Cerebellar nuclear complex (tissue), 1 donor: ENCODE data around the gene MSANTD3.
"Not testable (repeated sequence)": the region's sequence is repeated elsewhere in the genome, so short reads cannot be mapped to it uniquely, and the experiment has no call there.

Experiments
- DNase-seq, 2 experiments: peaks; one replicate each; lab custom pipeline; 2025; lab: John Stamatoyannopoulos, UW

MSANTD3 gene

DNA sequence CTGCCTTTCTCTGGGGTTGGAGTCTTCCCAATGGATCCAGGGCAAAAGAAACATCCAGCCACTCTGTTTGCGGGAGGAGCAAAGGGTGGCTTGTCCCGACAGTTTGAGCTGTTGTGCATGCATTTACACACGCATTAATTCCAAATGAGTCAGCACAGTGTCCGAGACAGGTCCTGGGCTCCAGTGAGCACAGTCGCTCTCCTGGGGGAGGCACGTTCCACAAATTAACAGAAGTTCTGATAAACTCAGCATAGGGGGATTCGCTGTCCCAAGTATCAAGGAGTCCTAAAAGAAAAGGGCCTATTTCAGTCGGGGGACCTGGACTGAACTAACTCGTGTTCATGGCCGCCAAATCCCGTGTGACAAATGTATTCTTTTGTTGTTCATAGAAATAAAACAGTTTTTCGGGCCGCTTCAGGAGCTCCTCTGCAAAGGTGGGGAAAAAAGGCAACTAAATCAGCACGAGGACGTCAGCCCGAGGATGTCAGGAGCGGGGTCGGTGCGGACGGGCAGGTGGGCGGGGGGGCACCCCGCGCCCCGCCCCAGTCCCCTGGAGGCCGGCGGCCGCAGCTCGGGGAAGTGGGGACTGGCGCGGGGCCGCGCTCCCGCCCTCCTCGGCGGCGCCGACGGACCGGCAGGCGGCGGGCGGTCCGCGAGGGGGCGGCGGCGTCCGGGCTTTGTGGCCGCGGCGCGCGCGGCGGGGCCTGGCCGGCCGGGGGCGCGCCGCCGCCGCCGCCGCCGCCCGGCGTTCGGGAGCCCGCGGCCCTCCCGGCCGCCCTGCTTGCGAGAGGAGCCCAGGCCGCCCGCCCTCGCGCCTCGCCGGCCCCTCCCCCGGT lies at the start of gene MSANTD3:
MSANTD3 (plus strand) TSS at position 614 of the 836 bp plus-strand sequence. CDS start 14,796 bp downstream, outside the sequence.
- DNase-seq, result no peak

DNA sequence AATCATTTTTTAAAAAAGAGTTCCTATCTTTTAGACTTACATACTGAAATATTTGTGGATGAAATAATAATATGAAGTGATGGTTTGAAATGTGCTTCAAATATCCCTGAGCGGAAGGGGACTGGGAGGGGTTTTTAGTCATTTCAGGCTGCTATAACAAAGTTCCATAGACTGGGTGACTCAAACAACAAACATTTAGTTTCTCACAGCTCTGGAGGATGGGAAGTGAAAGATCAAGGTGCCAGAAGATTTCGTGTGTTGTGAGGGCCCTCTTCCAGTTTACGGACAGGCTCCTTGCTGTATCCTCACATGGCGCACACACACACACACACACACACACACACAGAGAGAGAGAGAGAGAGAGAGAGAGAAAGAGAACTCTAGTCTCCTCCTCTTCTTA lies 47.1 kb upstream of the MSANTD3 start:
- no peak for DNase-seq

DNA sequence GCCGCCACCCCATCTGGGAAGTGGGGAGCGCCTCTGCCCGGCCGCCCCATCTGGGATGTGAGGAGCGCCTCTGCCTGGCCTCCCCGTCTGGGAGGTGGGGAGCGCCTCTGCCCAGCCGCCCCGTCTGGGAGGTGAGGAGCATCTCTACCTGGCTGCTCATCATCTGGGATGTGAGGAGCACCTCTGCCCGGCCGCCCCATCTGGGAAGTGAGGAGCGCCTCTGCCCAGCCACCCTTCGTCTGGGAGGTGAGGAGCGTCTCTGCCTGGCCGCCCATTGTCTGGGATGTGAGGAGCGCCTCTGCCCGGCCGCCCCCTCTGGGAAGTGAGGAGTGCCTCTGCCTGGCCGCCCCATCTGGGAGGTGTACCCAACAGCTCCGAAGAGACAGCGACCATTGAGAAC lies 34.0 kb upstream of the MSANTD3 start:
- DNase-seq, result not testable (repeated sequence)

- no peak for DNase-seq
Measured at GRCh38 chr9:100394032-100394695, 32.8 kb upstream of the MSANTD3 start.

GRCh38 chr9:100394816-100395215 lies 32.1 kb upstream of the MSANTD3 start:
- DNase-seq, result no peak

GRCh38 chr9:100396769-100397168 lies 30.2 kb upstream of the MSANTD3 start:
- no peak for DNase-seq

DNA sequence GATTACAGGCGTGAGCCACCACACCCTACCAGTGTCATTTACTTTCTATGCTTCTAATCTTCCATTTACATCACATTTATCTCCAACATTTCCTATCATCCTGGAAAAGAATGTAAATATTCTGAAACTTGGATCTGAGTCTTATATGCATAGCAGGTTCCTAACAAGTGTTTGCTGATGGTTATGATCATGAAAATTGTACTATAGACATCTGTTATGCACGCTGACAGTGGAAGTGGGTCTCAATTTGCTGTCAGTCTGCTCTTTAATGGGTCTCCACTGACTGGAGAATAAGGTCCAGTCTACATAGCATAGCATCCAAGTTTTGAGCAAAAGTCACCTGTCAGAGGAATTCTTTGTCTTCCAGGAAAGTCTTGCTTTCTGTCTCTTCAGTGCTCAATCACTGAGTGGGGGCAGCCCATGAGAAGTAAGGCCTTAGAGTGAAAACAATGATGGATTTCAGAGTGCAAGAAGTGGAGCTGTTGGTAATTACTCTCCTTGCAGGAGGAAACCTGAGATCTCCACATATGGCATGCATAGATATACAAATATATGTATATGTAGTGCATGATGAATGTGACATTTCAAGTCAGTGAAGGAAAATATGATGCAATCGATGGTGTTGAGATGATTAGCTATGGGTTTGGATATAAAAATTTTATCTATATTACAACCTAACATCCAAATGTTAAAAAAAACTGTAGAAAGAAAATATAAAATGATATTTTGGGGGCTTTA lies 29.2 kb upstream of the MSANTD3 start:
- DNase-seq, result no peak

GRCh38 chr9:100401042-100401441 lies 25.9 kb upstream of the MSANTD3 start:
- DNase-seq, result no peak

DNA sequence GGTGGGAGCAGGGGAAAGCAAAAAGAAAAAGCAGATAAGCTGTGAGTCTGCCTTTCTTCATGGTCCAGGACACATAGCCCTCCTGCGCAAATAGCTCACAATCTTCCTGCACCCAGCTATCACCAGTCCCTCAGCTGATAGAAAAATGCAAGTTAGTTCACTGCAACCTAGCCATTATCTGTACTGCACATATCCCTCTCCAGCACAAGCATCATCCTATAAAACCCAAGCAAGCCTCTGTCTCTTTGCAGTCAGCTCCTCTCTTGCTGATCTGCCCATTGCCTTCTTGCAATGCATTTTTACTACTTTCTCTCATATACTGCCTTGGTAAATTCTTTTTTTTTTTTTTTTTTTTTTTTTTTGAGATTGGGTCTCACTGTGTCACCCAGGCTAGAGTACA lies 20.0 kb upstream of the MSANTD3 start:
- no peak for DNase-seq

DNA sequence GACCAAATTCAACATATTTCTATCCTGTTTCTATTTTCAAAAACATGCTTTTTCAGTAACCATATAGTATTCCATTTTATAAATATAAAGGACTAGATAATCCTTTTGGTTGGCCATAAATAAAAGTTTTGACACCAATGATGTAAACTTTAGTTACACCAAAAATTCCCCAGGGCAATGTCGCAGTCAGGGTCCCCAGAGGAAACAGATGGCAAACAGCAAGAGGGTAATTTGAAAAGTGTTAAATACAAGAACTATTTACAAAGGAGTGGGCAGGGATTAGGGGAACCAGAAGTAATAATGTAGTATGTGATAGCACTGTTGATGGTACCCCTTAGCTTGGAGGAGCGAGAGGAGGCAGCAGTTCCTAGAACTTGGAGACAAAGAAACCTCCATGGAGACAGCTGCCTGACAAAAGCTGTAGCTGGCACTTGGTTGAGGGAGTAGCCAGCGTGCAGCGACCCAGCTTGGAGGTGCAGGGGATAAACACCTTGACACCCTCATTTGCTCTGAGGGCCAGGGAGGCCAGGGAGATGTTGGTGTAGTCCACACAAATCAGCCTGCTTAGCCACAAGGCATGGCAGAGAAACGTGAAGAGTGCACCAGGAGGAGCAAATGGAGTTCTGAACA lies 18.3 kb upstream of the MSANTD3 start:
- no peak for DNase-seq

DNA sequence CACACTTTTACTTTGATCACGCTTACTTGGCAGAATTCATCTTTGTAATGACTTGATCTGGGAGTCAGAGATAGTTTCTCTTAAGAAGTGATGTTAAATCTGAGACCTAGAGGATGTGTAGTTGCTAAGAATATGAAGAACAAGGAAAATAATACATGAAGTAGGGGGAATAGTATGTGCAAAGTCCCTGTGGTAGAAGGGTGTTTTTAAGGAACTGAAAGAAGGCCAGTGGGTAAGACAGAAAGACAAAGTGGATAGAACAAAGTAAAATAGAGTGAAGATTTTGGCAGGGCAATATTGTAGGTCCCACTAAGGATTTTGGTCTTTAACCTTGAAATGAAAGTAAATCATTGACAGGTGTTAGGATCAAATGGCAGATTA lies 17.8 kb upstream of the MSANTD3 start:
- no peak for DNase-seq

GRCh38 chr9:100411472-100412283 lies 15.3 kb upstream of the MSANTD3 start:
- peak; percentile 32 to 88 for DNase-seq

DNA sequence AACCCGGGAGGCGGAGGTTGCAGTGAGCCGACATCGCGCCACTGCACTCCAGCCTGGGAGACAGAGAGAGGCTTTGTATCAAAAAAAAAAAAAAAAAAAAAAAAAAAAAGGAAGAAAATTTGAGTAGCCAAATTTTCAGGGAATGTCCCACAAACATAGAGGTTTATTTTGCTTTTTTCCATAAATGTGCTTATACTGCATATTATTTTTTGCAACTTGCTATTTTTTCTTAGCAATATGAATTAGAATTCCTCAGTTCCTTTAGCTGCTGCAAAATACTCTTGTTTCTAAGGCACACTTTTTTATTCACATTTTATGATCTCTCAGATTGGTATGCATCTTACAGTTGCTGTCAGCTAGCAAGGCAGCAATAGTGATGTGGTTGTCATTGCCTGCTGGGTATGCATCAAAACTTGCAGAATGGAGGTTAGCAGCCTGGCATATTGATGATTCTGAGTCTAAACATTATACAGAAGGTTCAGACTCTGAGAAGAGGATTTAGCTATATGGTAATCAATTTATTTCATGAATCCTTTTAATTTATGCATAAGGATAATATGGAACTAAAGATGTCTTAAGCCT lies 13.0 kb upstream of the MSANTD3 start:
- no peak for DNase-seq

DNA sequence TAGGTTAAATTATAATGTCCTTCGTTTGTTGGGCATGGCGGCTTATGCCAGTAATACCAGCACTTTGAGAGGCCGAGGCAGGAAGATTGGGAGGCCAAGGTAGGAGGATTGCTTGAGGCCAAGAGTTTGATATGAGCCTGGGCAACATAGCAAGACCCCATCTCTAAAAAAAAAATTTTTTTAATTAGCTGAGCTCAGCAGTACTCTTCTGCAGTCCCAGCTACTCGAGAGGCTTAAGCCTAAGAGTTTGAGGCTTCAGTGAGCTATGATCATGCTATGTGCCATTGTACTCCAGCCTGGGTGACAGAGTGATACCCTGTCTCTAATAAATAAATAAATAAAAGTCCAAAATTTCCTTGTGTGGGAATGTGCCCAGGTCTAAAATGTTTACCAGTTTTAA lies 9.1 kb upstream of the MSANTD3 start:
- DNase-seq, result no peak

- no peak for DNase-seq
Measured at GRCh38 chr9:100419166-100419565, 7.8 kb upstream of the MSANTD3 start.

DNA sequence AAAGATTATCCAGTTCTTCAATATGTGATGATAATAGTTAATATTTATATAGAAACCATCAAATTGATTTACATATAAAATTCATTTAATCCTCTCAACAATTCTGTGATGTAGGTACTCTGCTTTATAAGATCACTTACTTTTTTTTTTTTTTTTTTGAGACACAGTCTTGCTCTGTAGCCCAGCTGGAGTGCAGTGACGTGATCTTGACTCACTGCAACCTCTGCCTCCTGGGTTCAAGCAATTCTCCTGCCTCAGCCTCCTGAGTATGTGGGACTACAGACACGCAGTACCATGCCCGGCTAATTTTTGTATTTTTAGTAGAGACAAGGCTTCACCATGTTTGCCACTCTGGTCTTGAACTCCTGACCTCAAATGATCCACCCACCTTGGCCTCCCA lies 5.8 kb upstream of the MSANTD3 start:
- DNase-seq, result not testable (repeated sequence)

- DNase-seq, result no peak
Measured at GRCh38 chr9:100425758-100426157, 1.2 kb upstream of the MSANTD3 start.

DNA sequence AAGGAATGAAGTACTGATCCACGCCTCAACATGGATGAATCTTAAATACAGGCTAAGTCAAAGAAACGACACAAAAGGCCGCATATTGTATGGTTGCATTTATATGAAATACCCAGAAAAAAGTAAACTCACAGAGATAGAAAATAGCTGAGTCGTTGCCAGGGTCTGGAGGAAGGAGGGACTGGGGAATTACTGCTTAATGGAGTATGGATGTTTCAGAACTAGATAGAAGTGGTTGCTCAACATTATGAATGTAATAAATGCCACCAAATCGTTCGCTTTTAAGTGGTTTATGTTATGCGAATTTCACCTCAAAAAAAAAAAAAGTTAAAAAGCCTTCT lies 784 bp upstream of the MSANTD3 start:
- no peak for DNase-seq

- peak; percentile 42 to 52 for DNase-seq
Measured at GRCh38 chr9:100427366-100428263, 672 bp downstream of the MSANTD3 start.
